ENCODE data around the gene SPRR2F.

Gene SPRR2F

GRCh38 chr1:153072806-153073726 is 40.2 kb downstream of the SPRR2F start:
- DNase-seq, result no peak

- no peak for DNase-seq
Measured at GRCh38 chr1:153071511-153071910, 41.8 kb downstream of the SPRR2F start, which contains the start of gene SPRR2B. Gene SPRR2B, minus strand, starts transcription at chr1:153071611. Its CDS starts 772 bp downstream, at chr1:153070839.

- DNase-seq, result no peak
Measured at GRCh38 chr1:153070243-153070642, 43.1 kb downstream of the SPRR2F start.
